HG02623 (cell line): ENCODE measurements around the gene TSC2.

ENCODE experiments used
- ATAC-seq: cut with Tn5 transposase; IDR thresholded peaks from one replicate; pipeline ENCODE4 v1.9.1; 2021; ENCODE audit warnings: moderate library complexity; ENCODE audit not compliant: unreplicated experiment

The TSC2 gene

DNA sequence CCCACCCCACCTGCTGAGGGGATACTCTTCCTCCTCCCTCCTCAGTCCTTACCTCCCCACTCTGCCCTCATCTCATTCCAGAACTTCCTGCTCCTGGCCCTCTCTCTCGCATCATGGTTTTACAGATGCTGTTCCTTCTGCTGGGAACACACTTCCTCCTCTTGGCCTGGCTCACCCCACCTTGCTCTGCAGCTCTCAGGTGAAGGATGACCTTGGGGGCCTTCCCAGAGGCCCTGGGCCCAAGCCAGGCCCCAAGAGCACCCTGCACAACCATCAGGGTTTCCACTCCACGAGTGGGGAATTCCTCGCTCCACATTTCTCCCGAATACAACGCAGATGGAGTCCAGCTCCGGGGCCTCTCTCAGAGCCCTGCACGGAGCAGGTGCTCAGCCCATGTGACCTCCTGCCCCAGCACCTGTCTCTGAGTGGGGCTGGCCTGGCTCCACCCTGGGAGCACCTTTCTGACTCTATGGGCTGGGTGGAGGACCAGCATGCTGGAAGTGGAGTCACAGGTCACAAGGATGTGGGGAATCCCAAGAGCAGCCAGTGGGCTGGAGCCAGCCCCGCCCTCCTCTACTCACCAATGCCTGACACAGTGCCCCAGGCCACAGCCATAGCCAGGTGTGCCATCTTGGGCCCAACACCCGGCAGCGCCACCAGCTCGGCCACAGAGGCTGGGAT is 4.7 kb upstream of the TSC2 start:
- ATAC-seq: no peak

- ATAC-seq: no peak
These were observed 3.9 kb upstream of the TSC2 start for GRCh38 chr16:2043667-2044451.

GRCh38 chr16:2044541-2044940 is 3.2 kb upstream of the TSC2 start:
- no peak for ATAC-seq

GRCh38 chr16:2045965-2046892 is 1.6 kb upstream of the TSC2 start:
- ATAC-seq: no peak

DNA sequence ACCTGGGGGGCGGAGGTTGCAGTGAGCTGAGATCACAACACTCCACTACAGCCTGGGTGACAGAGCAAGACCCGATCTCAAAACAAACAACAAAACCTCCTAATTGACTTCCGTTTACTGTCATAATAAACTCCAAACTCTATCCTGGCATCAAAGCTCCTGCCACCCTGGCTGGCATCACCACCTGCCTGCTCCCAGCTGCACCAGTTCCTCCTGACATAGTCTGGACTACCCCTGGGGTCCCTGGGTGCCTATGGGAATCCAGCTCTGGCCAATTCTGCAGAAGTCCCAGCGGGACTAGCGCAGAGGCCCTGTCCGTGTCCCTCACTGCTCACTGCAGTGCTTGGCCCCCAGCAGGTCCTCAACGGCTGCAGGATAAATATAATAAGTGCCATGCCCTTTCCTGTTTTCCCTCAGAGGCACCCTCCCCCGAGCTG is 874 bp upstream of the TSC2 start:
- ATAC-seq: no peak

GRCh38 chr16:2048116-2048543 is 345 bp downstream of the TSC2 start:
- no peak for ATAC-seq

GRCh38 chr16:2053211-2053610 is 5.4 kb downstream of the TSC2 start:
- ATAC-seq: no peak

DNA sequence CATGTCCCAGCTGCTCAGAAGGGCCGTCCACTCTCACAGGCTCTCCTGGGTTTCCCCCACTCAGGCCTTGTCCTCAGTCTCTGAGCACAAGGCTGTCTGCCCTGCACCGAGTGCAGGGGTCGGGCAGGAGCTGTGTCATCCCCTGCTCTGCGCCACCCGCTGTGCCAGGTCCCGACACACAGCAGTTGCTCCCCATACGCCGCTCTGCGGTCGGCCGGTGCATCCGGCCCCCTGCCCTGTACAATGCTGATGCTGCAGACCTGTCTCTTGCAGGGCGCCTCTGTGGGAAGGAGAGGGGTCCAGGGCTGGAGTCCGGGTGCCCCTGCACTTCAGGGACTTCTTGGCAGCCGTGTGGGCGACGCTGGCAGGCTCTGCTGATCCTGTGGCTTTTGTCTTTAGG is 6.1 kb downstream of the TSC2 start:
- no peak for ATAC-seq

DNA sequence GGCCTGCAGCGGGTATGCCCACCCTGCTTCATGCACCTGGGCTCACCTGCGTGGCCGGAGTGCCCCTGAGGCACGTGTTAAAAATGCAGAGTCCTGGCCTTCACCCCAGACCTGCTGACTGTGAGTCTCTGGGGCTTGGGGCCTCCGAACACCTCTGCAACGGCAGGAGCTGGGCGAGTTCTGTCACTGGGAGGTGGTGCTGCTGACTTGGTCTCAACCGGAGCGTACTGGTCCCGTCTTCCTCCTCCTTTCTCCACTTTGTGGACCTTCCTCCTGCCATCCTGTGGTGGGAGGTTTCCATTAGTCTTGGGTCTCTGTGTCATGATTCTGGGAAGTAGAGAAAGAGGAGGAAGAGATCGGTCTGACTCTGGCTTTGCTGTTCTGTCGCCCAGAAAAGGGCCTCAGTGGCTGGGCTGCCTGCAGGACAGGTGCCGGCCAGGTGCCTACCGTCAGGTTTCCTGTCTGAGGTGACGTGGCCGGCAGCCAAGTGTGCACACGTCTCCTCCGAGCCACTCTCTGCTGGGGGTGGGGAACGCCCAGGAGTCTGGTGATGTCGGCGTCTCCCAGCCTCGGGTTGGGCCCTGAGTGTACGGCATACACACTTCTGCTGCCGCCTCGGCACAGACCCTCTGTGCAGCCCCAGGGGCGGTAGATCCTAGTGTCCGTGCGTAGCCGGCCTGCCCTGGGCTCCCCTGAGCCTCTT is 6.9 kb downstream of the TSC2 start:
- no peak for ATAC-seq

DNA sequence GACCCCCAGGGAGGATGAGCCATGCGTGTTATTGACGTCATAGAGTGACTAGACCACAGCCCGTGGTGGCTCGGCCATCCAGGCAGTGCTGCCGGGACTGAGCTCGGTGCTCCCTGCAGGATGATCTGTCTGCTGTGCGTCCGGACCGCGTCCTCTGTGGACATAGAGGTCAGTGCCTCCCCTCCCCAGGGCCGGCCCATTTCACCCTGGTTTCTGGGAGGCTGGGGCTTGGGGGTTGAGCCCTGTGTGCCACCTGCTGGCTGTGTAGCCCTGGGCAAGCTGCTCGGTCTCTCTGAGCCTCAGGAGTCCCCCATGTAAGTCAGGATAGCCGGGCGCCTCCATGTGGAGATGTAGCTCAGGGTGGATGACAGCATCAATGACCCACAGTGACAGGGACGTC is 8.3 kb downstream of the TSC2 start:
- no peak for ATAC-seq

- no peak for ATAC-seq
These were observed 9.1 kb downstream of the TSC2 start for GRCh38 chr16:2056681-2057407.

GRCh38 chr16:2057438-2057837 is 9.7 kb downstream of the TSC2 start:
- no peak for ATAC-seq

DNA sequence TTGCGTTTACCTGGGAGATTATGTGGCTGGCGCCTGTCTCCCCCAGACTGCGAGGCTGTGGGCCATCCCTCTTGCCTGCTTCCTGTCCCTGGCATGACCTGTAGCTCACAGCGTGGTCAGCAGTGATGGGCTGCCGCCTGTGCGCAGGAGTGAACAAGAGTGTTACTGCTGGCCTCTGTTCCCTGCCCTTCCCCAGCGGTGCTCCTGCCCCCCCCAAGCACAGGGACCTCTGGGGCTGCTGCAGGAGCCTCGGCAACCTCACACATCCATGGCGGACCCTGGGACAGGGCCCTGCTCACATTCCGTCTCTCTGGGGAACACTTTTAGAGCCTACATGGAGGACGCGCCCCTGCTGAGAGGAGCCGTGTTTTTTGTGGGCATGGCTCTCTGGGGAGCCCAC is 10.6 kb downstream of the TSC2 start:
- no peak for ATAC-seq

GRCh38 chr16:2058872-2059271 is 11.1 kb downstream of the TSC2 start:
- ATAC-seq: no peak

DNA sequence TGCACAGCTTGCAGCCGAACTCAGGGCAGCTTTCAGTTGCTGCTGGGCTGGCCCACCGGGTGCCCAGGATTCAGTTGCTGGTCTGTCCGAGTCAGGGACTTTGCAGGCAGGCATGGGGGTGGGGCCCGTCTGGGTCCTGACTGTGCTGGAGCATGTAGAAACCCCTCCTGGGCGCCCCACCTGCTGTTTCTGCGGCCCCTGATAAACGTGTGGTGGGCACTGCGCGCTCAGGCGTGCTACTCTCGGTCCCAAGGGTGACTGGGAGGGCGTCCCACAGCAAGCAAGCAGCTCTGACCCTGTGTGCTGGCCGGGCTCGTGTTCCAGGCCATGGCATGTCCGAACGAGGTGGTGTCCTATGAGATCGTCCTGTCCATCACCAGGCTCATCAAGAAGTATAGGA is 12.6 kb downstream of the TSC2 start:
- ATAC-seq: no peak

- ATAC-seq: no peak
These were observed 13.2 kb downstream of the TSC2 start for GRCh38 chr16:2061023-2061422.

- no peak for ATAC-seq
These were observed 13.7 kb downstream of the TSC2 start for GRCh38 chr16:2061526-2061925.

DNA sequence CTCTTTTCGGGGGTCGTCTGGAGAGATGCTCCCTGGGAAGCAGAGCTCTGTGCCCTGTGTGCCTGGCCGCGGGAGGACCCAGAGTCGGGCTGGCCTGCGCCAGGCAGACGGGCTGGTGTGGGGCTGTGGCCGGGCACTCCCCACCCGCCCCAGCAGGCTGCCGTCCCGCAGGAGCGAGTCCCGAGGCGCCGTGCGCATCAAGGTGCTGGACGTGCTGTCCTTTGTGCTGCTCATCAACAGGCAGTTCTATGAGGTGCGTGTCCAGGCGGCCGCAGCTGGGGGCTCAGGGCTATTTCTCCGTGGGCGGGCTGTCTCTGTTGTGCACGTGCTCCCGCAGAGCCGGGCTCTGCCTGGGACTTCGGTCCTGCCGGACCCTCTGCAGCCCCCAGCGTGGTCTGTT is 15.0 kb downstream of the TSC2 start:
- ATAC-seq: no peak

DNA sequence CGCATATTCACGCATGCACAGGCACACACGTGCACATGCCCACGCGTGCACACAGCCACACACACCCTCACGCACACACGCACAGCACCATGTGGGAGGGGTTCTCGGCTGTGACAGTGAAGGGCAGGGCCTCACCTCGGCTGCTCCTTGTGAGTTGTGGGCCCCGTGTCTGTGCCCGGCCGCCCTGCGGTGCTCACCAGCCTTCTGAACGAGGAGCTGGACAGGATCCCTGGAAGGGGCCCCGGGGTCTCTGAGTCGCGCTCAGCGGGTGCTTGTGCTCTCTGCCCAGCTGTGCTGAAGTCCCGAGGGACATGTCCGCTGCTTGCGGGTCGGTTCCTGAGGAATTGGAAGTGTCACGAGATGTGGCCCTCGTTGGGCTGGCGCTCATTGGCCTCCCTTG is 16.1 kb downstream of the TSC2 start:
- ATAC-seq: no peak

DNA sequence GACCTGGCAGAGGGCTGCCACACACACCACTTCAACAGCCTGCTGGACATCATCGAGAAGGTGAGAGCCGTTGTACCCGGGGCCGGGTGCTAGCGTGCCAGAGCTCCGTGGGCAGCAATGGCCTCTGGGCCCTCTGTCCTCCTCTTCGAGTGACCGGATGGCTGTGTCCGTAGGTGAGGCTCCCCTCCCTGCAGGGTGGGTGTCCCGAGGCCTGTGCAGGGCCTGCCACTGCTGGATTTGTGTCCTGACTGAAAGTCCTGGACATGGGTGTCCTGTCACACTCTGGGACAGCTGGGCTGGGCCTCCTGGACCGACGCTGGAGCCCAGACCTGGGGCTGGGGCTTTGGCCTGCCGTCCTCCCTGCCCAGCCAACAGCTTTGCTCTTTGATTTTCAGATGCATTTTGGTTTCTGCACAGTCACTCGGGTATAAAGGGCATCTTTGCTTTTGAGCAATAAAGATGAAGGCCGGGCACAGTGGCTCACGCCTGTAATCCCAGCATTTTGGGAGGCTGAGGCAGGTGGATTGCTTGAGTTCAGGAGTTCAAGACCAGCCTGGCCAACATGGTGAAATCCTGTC is 16.7 kb downstream of the TSC2 start:
- no peak for ATAC-seq
